Body of pancreas (tissue), 4 donors: Measurements from ENCODE around the gene SUSD4. TPM values are rescaled to one million over a fixed set of nuclear protein-coding genes. Genes with fewer than 3 reads are reported as not detected.

Experiments used
- ATAC-seq: fragments of 150-250 bp; one replicate; pipeline ENCODE4 v1.9.1; 2016
- DNase-seq, 4 donors: peaks; one replicate each; pipeline ENCODE4 v3.0.0-alpha.2; 2019
- H3K27ac ChIP-seq, 4 donors: fragments of 200-600 bp; sonication (generic); 1 replicate in 3 of 4; 2 replicates in 1 of 4; pipeline versions ENCODE4 v1.5.1 to v1.6.1; 2016 to 2019; ENCODE audit warnings: mild to moderate bottlenecking in 1 of 4, mixed read lengths in 1 of 4, moderate library complexity in 1 of 4
- H3K27me3 ChIP-seq, 2 donors: fragments of 200-600 bp; sonication (generic); one replicate each; pipeline ENCODE4 v1.6.0; 2016; ENCODE audit warnings: mild to moderate bottlenecking in 1 of 2
- H3K36me3 ChIP-seq, 2 donors: fragments of 200-600 bp; sonication (generic); replicated peaks in 1 of 2; 2 replicates each; pipeline ENCODE4 v1.5.1; 2016; ENCODE audit warnings: low read depth in 2 of 2; ENCODE audit not compliant: insufficient read depth in 1 of 2
- H3K4me1 ChIP-seq: fragments of 200-600 bp; sonication (generic); one replicate; pipeline ENCODE4 v1.6.0; 2016
- H3K4me3 ChIP-seq, 2 donors: fragments of 200-600 bp; sonication (generic); 1 replicate in 1 of 2; 2 replicates in 1 of 2; pipeline ENCODE4 v1.5.1; 2016 to 2019
- H3K9me3 ChIP-seq, 3 donors: fragments of 200-600 bp; sonication (generic); 1 replicate in 2 of 3; 2 replicates in 1 of 3; pipeline ENCODE4 v1.5.1; 2016
- POLR2A ChIP-seq, 3 donors: fragments of 450-650 bp; IDR thresholded peaks; one replicate each; pipeline ENCODE4 v1.6.1; 2016; ENCODE audit warnings: antibody characterized with exemption in 3 of 3, mild to moderate bottlenecking in 2 of 3
- WGBS, 2 donors: methylation state at CpG; one replicate each; pipeline ENCODE4 v1.1.5; 2017; 5-methylcytosine and 5-hydroxymethylcytosine counted together
- intact Hi-C: fragments of 100-400 bp; cut with DNase I; formaldehyde crosslinking; loops from one replicate; pipeline ENCODE4 v1.15.1; 2023
- total RNA-seq, 2 donors: library from RNA; depleted of rRNA; stranded (reverse); fragments of >200 nt; gene quantifications; one replicate each; pipeline ENCODE4 v1.1.0, GENCODE V29; 2016
- TF ChIP-seq, protein P1 (sequence below), 7 experiments: fragments of 450-650 bp in 4 of 7; fragments of 200-600 bp in 3 of 7; sonication (generic) in 3 of 7; IDR thresholded peaks; one replicate each; pipeline ENCODE4 v1.5.1; 2016 to 2019; ENCODE audit warnings: antibody characterized with exemption in 7 of 7

SUSD4 gene
- total RNA-seq, 2 donors from 2014 or later: 3.6 to 18.1 TPM

DNA sequence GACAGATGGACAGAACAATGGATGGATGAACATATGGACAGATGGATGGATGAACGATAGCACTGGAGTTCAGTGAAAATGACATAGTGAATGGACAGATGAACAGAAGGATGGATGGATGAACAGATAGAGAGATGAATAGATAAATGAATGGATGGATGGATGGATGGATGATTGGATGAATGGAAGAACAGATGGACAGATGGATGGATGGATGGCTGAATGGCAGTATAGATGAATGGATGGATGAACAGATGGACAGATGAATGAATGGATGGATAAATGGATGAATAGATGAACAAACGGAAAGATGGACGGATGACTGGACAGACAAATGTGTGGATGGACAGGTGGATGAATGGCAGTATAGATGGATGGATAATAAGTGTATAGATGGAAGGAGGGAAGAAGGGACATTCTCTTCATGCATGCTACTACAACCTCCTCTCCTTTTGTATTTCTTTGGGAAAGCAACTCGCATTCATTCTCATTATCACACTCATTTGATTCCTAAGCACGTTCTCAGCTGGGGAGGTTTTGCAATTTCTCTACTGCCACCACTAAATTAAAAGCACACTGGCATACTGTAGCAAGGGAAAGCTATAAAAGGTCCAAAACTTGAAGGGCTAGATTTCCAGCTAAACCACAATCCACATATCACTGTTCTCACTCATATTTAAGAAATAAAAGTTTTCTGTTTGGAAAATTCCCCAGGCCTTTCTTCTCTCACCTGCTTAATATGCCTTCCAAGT lies 34.1 kb downstream of the SUSD4 start:
- H3K4me3 ChIP-seq: no peak overlapping the region
- 86 to 93% methylated on average over 5 of the region's 5 CpGs for WGBS, 2 donors
- no peaks in the 10 kb centered on the region for H3K36me3 ChIP-seq
- TF ChIP-seq, protein P1, sequence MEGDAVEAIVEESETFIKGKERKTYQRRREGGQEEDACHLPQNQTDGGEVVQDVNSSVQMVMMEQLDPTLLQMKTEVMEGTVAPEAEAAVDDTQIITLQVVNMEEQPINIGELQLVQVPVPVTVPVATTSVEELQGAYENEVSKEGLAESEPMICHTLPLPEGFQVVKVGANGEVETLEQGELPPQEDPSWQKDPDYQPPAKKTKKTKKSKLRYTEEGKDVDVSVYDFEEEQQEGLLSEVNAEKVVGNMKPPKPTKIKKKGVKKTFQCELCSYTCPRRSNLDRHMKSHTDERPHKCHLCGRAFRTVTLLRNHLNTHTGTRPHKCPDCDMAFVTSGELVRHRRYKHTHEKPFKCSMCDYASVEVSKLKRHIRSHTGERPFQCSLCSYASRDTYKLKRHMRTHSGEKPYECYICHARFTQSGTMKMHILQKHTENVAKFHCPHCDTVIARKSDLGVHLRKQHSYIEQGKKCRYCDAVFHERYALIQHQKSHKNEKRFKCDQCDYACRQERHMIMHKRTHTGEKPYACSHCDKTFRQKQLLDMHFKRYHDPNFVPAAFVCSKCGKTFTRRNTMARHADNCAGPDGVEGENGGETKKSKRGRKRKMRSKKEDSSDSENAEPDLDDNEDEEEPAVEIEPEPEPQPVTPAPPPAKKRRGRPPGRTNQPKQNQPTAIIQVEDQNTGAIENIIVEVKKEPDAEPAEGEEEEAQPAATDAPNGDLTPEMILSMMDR (IDR thresholded peaks at IDR 0.05): no peak
- no peak for TF ChIP-seq POLR2A (IDR thresholded peaks at IDR 0.05)
- no peaks in the 10 kb centered on the region for H3K4me1 ChIP-seq
- DNase-seq (no peak), ATAC-seq (no peak)
- H3K27ac ChIP-seq: no peak overlapping the region
- H3K27me3 ChIP-seq: no peaks in the 10 kb centered on the region
- H3K9me3 ChIP-seq: no peaks in the 10 kb centered on the region
- intact Hi-C loops: no loop called here

DNA sequence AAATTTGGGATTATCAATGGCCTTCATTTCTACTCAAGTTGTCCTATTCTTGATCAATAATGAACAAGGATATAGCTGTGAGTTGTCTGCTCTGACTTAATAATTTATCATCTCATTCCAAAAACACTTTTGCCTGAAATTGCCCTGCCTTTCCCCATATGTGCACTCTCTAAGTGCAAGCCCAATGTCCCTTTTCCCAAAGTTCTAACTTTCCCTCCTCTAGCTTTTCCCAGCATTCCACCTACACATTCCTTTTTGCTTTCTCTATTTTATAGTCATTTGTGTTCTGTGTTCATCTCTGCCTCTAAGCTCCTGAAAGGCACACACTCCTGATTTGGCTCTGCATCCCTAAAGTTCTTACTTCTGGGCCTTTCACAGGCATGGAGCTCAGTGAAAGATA lies 34.7 kb downstream of the SUSD4 start:
- DNase-seq: no peak
- TF ChIP-seq POLR2A (IDR thresholded peaks at IDR 0.05): no peak
- TF ChIP-seq, protein P1 (IDR thresholded peaks at IDR 0.05): no peak
- Histone ChIP-seq H3K4me3 (no peak overlapping the region), H3K4me1 (no peaks in the 10 kb centered on the region), H3K9me3 (no peaks in the 10 kb centered on the region), H3K36me3 (no peaks in the 10 kb centered on the region), H3K27ac (no peak overlapping the region), H3K27me3 (no peaks in the 10 kb centered on the region)
- ATAC-seq: no peak
- intact Hi-C loops: no loop called here

DNA sequence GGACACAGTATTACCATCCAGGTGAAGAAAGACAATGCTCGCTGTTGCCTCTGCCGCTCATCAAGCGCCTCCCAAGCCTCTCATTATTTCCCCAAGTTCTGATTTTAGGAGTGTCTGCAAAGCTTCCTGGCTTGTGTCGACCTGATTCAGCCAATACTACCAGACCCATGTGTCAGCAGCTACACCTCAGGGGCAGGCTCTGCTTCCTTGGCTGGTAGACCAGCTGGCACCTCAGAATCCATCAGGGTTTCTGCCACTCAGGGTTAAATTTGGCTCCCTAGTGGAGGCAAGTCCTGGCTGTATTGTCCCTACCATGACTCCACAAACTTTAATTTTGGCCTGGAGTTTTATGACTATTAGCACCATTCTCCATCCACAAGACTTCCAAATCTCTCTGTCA lies 35.4 kb downstream of the SUSD4 start:
- Histone ChIP-seq H3K27me3 (no peaks in the 10 kb centered on the region), H3K4me3 (no peak overlapping the region), H3K27ac (no peak overlapping the region), H3K9me3 (no peaks in the 10 kb centered on the region), H3K4me1 (no peaks in the 10 kb centered on the region), H3K36me3 (no peaks in the 10 kb centered on the region)
- 90 to 95% methylated on average over 4 of the region's 4 CpGs for WGBS, 2 donors
- ATAC-seq: no peak
- intact Hi-C loops: no loop called here
- no peak for DNase-seq
- TF ChIP-seq POLR2A (IDR thresholded peaks at IDR 0.05): no peak
- TF ChIP-seq, protein P1 (IDR thresholded peaks at IDR 0.05): no peak

DNA sequence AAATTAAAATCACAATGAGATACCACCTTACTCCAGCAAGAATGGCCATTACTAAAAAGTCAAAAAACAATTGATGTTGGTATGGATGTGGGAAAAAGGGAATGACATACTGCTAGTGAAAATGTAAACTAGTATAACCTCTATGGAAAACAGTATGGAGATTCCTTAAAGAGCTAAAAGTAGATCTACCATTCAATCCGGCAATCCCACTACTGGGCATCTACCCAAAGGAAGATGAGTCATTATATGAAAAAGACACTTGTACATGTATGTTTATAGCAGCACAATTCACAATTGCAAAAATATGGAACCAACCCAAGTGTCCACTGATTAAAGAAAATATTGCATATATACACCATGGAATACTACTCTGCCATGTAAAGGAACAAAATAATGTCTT lies 37.2 kb downstream of the SUSD4 start:
- DNase-seq (no peak), ATAC-seq (no peak)
- Histone ChIP-seq H3K9me3 (no peaks in the 10 kb centered on the region), H3K27me3 (no peaks in the 10 kb centered on the region), H3K4me1 (no peaks in the 10 kb centered on the region), H3K36me3 (no peaks in the 10 kb centered on the region), H3K4me3 (no peak overlapping the region), H3K27ac (no peak overlapping the region)
- intact Hi-C loops: no loop called here
- TF ChIP-seq POLR2A (IDR thresholded peaks at IDR 0.05): no peak
- TF ChIP-seq, protein P1 (IDR thresholded peaks at IDR 0.05): no peak
- 77 to 88% methylated on average over 1 of the region's 1 CpG for WGBS, 2 donors
